Central memory CD8-positive, alpha-beta T cell (primary cell): Measurements from ENCODE around the gene TRIM9.

Experiments used
- ATAC-seq: fragments of 150-1000 bp; cut with Tn5 transposase; replicated peaks from 2 replicates; pipeline ENCODE4 v1.10.0; 2022; ENCODE audit warnings: mild to moderate bottlenecking, moderate FRiP score, moderate number of reproducible peaks; ENCODE audit not compliant: poor library complexity, severe bottlenecking; ENCODE audit errors: extremely low read depth
- DNase-seq, 2 donors: peaks; one replicate each; pipeline ENCODE4 v3.0.0; 2021; ENCODE audit warnings: low spot score in 2 of 2
- H3K27ac Mint-ChIP-seq: one replicate; pipeline ENCODE4 v1.8.0; 2022; ENCODE audit warnings: low read depth, mild to moderate bottlenecking, moderate library complexity, mixed read lengths
- H3K27me3 Mint-ChIP-seq: one replicate; pipeline ENCODE4 v1.8.0; 2022; ENCODE audit warnings: mixed read lengths
- H3K36me3 Mint-ChIP-seq: one replicate; pipeline ENCODE4 v1.8.0; 2022; ENCODE audit warnings: mild to moderate bottlenecking, moderate library complexity, mixed read lengths; ENCODE audit not compliant: insufficient read depth
- H3K4me1 Mint-ChIP-seq: one replicate; pipeline ENCODE4 v1.8.0; 2022; ENCODE audit warnings: mixed read lengths
- H3K4me3 Mint-ChIP-seq: one replicate; pipeline ENCODE4 v1.8.0; 2022; ENCODE audit warnings: mild to moderate bottlenecking, moderate library complexity, mixed read lengths
- H3K9me3 Mint-ChIP-seq: one replicate; pipeline ENCODE4 v1.8.0; 2022; ENCODE audit warnings: mixed read lengths

TRIM9 gene

GRCh38 chr14:51086044-51086443 is 8.9 kb downstream of the TRIM9 start:
- Mint-ChIP-seq H3K27me3 (peaks cover 11% of the 10 kb centered on the region), H3K4me1 (no peaks in the 10 kb centered on the region), H3K4me3 (no peak overlapping the region), H3K36me3 (no peaks in the 10 kb centered on the region), H3K9me3 (no peaks in the 10 kb centered on the region), H3K27ac (no peak overlapping the region)
- DNase-seq (no peak), ATAC-seq (no peak)

GRCh38 chr14:51084962-51085361 is 9.9 kb downstream of the TRIM9 start:
- Mint-ChIP-seq H3K36me3 (no peaks in the 10 kb centered on the region), H3K4me1 (no peaks in the 10 kb centered on the region), H3K27ac (no peak overlapping the region), H3K4me3 (no peak overlapping the region), H3K9me3 (no peaks in the 10 kb centered on the region), H3K27me3 (peaks cover 21% of the 10 kb centered on the region)
- DNase-seq: no peak
- no peak for ATAC-seq

- H3K4me1 Mint-ChIP-seq: no peaks in the 10 kb centered on the region
- DNase-seq (no peak), ATAC-seq (no peak)
- no peaks in the 10 kb centered on the region for H3K9me3 Mint-ChIP-seq
- H3K4me3 Mint-ChIP-seq: no peak overlapping the region
- no peak overlapping the region for H3K27ac Mint-ChIP-seq
- no peaks in the 10 kb centered on the region for H3K36me3 Mint-ChIP-seq
- H3K27me3 Mint-ChIP-seq: peaks cover 25% of the 10 kb centered on the region
These were observed 10.4 kb downstream of the TRIM9 start for GRCh38 chr14:51084507-51084906.

- no peak overlapping the region for H3K27ac Mint-ChIP-seq
- DNase-seq: no peak
- H3K4me3 Mint-ChIP-seq: no peak overlapping the region
- peaks cover 39% of the 10 kb centered on the region for H3K27me3 Mint-ChIP-seq
- no peaks in the 10 kb centered on the region for H3K36me3 Mint-ChIP-seq
- H3K9me3 Mint-ChIP-seq: no peaks in the 10 kb centered on the region
- ATAC-seq: no peak
- no peaks in the 10 kb centered on the region for H3K4me1 Mint-ChIP-seq
These were observed 12.6 kb downstream of the TRIM9 start for GRCh38 chr14:51082349-51082748.

GRCh38 chr14:51081712-51082111 is 13.2 kb downstream of the TRIM9 start:
- H3K36me3 Mint-ChIP-seq: no peaks in the 10 kb centered on the region
- no peak overlapping the region for H3K27ac Mint-ChIP-seq
- no peak overlapping the region for H3K4me3 Mint-ChIP-seq
- ATAC-seq (no peak), DNase-seq (no peak)
- no peaks in the 10 kb centered on the region for H3K9me3 Mint-ChIP-seq
- H3K4me1 Mint-ChIP-seq: no peaks in the 10 kb centered on the region
- H3K27me3 Mint-ChIP-seq: peaks cover 45% of the 10 kb centered on the region

GRCh38 chr14:51081209-51081608 is 13.7 kb downstream of the TRIM9 start:
- ATAC-seq: no peak
- no peak overlapping the region for H3K27ac Mint-ChIP-seq
- peaks cover 50% of the 10 kb centered on the region for H3K27me3 Mint-ChIP-seq
- H3K9me3 Mint-ChIP-seq: no peaks in the 10 kb centered on the region
- H3K36me3 Mint-ChIP-seq: no peaks in the 10 kb centered on the region
- no peaks in the 10 kb centered on the region for H3K4me1 Mint-ChIP-seq
- DNase-seq: no peak
- H3K4me3 Mint-ChIP-seq: no peak overlapping the region

GRCh38 chr14:51080645-51081044 is 14.3 kb downstream of the TRIM9 start:
- H3K4me1 Mint-ChIP-seq: no peaks in the 10 kb centered on the region
- peaks cover 56% of the 10 kb centered on the region for H3K27me3 Mint-ChIP-seq
- no peak for DNase-seq
- H3K36me3 Mint-ChIP-seq: no peaks in the 10 kb centered on the region
- no peak for ATAC-seq
- H3K9me3 Mint-ChIP-seq: no peaks in the 10 kb centered on the region
- H3K27ac Mint-ChIP-seq: no peak overlapping the region
- H3K4me3 Mint-ChIP-seq: no peak overlapping the region

GRCh38 chr14:51079489-51079888 is 15.4 kb downstream of the TRIM9 start:
- Mint-ChIP-seq H3K9me3 (no peaks in the 10 kb centered on the region), H3K27me3 (peaks cover 63% of the 10 kb centered on the region), H3K27ac (no peak overlapping the region), H3K4me3 (no peak overlapping the region), H3K4me1 (no peaks in the 10 kb centered on the region), H3K36me3 (no peaks in the 10 kb centered on the region)
- ATAC-seq (no peak), DNase-seq (no peak)

GRCh38 chr14:51079085-51079484 is 15.8 kb downstream of the TRIM9 start:
- H3K36me3 Mint-ChIP-seq: no peaks in the 10 kb centered on the region
- DNase-seq (no peak), ATAC-seq (no peak)
- H3K27ac Mint-ChIP-seq: no peak overlapping the region
- no peak overlapping the region for H3K4me3 Mint-ChIP-seq
- peaks cover 67% of the 10 kb centered on the region for H3K27me3 Mint-ChIP-seq
- H3K9me3 Mint-ChIP-seq: no peaks in the 10 kb centered on the region
- no peaks in the 10 kb centered on the region for H3K4me1 Mint-ChIP-seq

GRCh38 chr14:51074701-51075385 is 20.1 kb downstream of the TRIM9 start:
- Mint-ChIP-seq H3K9me3 (no peaks in the 10 kb centered on the region), H3K27me3 (peaks cover 56% of the 10 kb centered on the region), H3K4me1 (no peaks in the 10 kb centered on the region), H3K4me3 (no peak overlapping the region), H3K36me3 (no peaks in the 10 kb centered on the region), H3K27ac (no peak overlapping the region)
- DNase-seq: no peak
- ATAC-seq: no peak

GRCh38 chr14:51073731-51074130 is 21.2 kb downstream of the TRIM9 start:
- no peaks in the 10 kb centered on the region for H3K9me3 Mint-ChIP-seq
- ATAC-seq (no peak), DNase-seq (no peak)
- no peak overlapping the region for H3K27ac Mint-ChIP-seq
- H3K4me1 Mint-ChIP-seq: no peaks in the 10 kb centered on the region
- H3K4me3 Mint-ChIP-seq: no peak overlapping the region
- no peaks in the 10 kb centered on the region for H3K36me3 Mint-ChIP-seq
- H3K27me3 Mint-ChIP-seq: peaks cover 56% of the 10 kb centered on the region

GRCh38 chr14:51072976-51073375 is 21.9 kb downstream of the TRIM9 start:
- DNase-seq: no peak
- no peaks in the 10 kb centered on the region for H3K4me1 Mint-ChIP-seq
- no peaks in the 10 kb centered on the region for H3K36me3 Mint-ChIP-seq
- no peaks in the 10 kb centered on the region for H3K9me3 Mint-ChIP-seq
- ATAC-seq: no peak
- H3K27ac Mint-ChIP-seq: no peak overlapping the region
- peaks cover 57% of the 10 kb centered on the region for H3K27me3 Mint-ChIP-seq
- H3K4me3 Mint-ChIP-seq: no peak overlapping the region

GRCh38 chr14:51071857-51072256 is 23.0 kb downstream of the TRIM9 start:
- Mint-ChIP-seq H3K27me3 (peaks cover 46% of the 10 kb centered on the region), H3K9me3 (no peaks in the 10 kb centered on the region), H3K36me3 (no peaks in the 10 kb centered on the region), H3K4me3 (no peak overlapping the region), H3K4me1 (no peaks in the 10 kb centered on the region), H3K27ac (no peak overlapping the region)
- ATAC-seq (no peak), DNase-seq (no peak)
